Neural progenitor cell (in vitro differentiated cells): ENCODE results near the gene ASAH2. TPM values are rescaled to one million over a fixed set of nuclear protein-coding genes. Genes with fewer than 3 reads are reported as not detected.

Source experiments
- DNase-seq: peaks from one replicate; pipeline ENCODE4 v3.0.0-alpha.2; 2016; ENCODE audit warnings: low spot score
- H2AFZ ChIP-seq: fragments of 200-600 bp; sonication (generic); replicated peaks from 2 replicates; pipeline ENCODE4 v1.6.1; 2016; ENCODE audit warnings: antibody characterized with exemption
- H3F3A ChIP-seq: fragments of 200-600 bp; sonication (generic); 2 replicates; pipeline ENCODE4 v1.6.1; 2016; ENCODE audit warnings: antibody characterized with exemption, low read depth
- H3K27ac ChIP-seq: fragments of 200-600 bp; sonication (generic); 2 replicates; pipeline ENCODE4 v1.5.1; 2016; ENCODE audit warnings: mild to moderate bottlenecking
- H3K27me3 ChIP-seq: fragments of 200-600 bp; sonication (generic); 2 replicates; pipeline ENCODE4 v1.6.1; 2016; ENCODE audit warnings: mild to moderate bottlenecking, moderate library complexity
- H3K36me3 ChIP-seq: fragments of 200-600 bp; sonication (generic); 2 replicates; pipeline ENCODE4 v1.5.1; 2016
- H3K4me1 ChIP-seq: fragments of 200-600 bp; sonication (generic); 2 replicates; pipeline ENCODE4 v1.6.1; 2016; ENCODE audit warnings: mixed run types
- H3K4me2 ChIP-seq: fragments of 200-600 bp; sonication (generic); 2 replicates; pipeline ENCODE4 v1.6.1; 2016
- H3K4me3 ChIP-seq: fragments of 200-600 bp; sonication (generic); 2 replicates; pipeline ENCODE4 v1.5.1; 2016
- H3K79me2 ChIP-seq: fragments of 200-600 bp; sonication (generic); 2 replicates; pipeline ENCODE4 v1.6.1; 2016; ENCODE audit warnings: low read depth
- H3K9ac ChIP-seq: fragments of 200-600 bp; sonication (generic); 2 replicates; pipeline ENCODE4 v1.6.1; 2016
- H3K9me3 ChIP-seq: fragments of 200-600 bp; sonication (generic); 2 replicates; pipeline ENCODE4 v1.5.1; 2016; ENCODE audit warnings: low read depth
- H4K20me1 ChIP-seq: fragments of 200-600 bp; sonication (generic); 2 replicates; pipeline ENCODE4 v1.6.1; 2016; ENCODE audit warnings: low read depth
- H3K27ac Mint-ChIP-seq: 3 replicates; pipeline ENCODE4 v1.8.0; 2021; ENCODE audit warnings: mixed read lengths
- H3K27me3 Mint-ChIP-seq: 2 replicates; pipeline ENCODE4 v1.8.0; 2022; ENCODE audit warnings: low read depth, mild to moderate bottlenecking, inconsistent platforms, moderate library complexity, mixed read lengths; ENCODE audit not compliant: insufficient read depth
- H3K36me3 Mint-ChIP-seq: 3 replicates; pipeline ENCODE4 v1.8.0; 2021; ENCODE audit warnings: mixed read lengths
- H3K4me1 Mint-ChIP-seq: 3 replicates; pipeline ENCODE4 v1.8.0; 2021; ENCODE audit warnings: mixed read lengths
- H3K4me3 Mint-ChIP-seq: 3 replicates; pipeline ENCODE4 v1.8.0; 2021; ENCODE audit warnings: mild to moderate bottlenecking, moderate library complexity, mixed read lengths
- H3K9me3 Mint-ChIP-seq: 3 replicates; pipeline ENCODE4 v1.8.0; 2020; ENCODE audit warnings: mixed read lengths
- EZH2 ChIP-seq: fragments of 200-600 bp; sonication (generic); IDR thresholded peaks from 2 replicates; pipeline ENCODE4 v1.6.1; 2017; ENCODE audit warnings: antibody characterized with exemption, mild to moderate bottlenecking, moderate library complexity
- EZH2phosphoT487 ChIP-seq: fragments of 200-600 bp; sonication (generic); IDR thresholded peaks from 2 replicates; pipeline ENCODE4 v1.6.1; 2017; ENCODE audit warnings: antibody characterized with exemption
- total RNA-seq: library from RNA; depleted of rRNA; stranded (reverse); fragments of >200 nt; gene quantifications from 2 replicates; pipeline ENCODE4 v1.2.3, GENCODE V29; 2015; ENCODE audit warnings: low replicate concordance
- TF ChIP-seq, protein P1 (sequence below): fragments of 200-600 bp; sonication (generic); IDR thresholded peaks from 2 replicates; pipeline ENCODE4 v1.5.1; 2017; ENCODE audit warnings: antibody characterized with exemption, mild to moderate bottlenecking

The ASAH2 gene
- total RNA-seq, 1 donor from 2014 or later = 6.3 TPM

DNA sequence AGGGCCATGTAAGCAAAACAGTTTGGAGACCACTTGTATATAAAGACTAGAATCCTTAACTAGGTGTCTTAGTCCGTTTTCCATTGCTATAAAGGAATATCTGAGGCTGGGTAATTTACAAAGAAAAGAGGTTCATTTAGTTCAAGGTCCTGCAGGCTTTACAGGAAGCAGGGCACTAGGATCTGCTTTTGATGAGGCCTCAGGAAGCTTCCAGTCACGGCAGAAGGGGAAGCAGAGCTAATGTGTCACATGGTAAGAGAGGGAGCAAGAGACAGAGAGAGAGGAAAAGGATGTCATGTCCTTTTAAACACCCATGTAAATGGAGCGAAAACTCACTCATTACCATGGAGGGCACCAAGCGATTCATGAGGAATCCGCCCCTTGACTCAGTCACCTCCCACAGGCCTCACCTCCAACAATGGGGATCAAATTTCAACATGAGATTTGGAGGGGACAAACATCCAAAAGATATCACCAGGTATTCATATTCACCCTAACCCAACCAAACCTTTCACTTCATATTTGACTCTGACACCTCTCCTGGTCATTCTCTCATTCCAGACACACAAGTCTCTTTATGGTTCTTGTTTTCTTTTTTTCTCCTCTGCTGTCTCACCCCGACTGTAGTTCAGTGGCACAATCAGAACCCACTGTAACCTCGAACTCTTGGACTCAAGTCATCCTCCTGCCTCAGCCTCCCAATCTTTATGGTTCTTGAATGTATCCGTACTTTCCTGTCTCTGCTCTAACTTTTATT is 30.1 kb upstream of the ASAH2 start:
- Histone ChIP-seq H3K9ac (no peak overlapping the region), H4K20me1 (no peaks in the 10 kb centered on the region), H3K4me2 (no peak overlapping the region), H3K79me2 (no peaks in the 10 kb centered on the region), H3K4me1 (peaks cover 13% of the 10 kb centered on the region), H2AFZ (no peak overlapping the region), H3F3A (no peaks in the 10 kb centered on the region), H3K27me3 (peaks cover 6% of the 10 kb centered on the region), H3K36me3 (no peaks in the 10 kb centered on the region), H3K9me3 (no peaks in the 10 kb centered on the region), H3K27ac (no peak overlapping the region), H3K4me3 (no peak overlapping the region)
- H3K36me3 Mint-ChIP-seq = no peaks in the 10 kb centered on the region
- H3K9me3 Mint-ChIP-seq = no peaks in the 10 kb centered on the region
- H3K4me1 Mint-ChIP-seq = no peaks in the 10 kb centered on the region
- H3K27ac Mint-ChIP-seq = no peak overlapping the region
- H3K4me3 Mint-ChIP-seq = no peak overlapping the region
- TF ChIP-seq, protein P1, sequence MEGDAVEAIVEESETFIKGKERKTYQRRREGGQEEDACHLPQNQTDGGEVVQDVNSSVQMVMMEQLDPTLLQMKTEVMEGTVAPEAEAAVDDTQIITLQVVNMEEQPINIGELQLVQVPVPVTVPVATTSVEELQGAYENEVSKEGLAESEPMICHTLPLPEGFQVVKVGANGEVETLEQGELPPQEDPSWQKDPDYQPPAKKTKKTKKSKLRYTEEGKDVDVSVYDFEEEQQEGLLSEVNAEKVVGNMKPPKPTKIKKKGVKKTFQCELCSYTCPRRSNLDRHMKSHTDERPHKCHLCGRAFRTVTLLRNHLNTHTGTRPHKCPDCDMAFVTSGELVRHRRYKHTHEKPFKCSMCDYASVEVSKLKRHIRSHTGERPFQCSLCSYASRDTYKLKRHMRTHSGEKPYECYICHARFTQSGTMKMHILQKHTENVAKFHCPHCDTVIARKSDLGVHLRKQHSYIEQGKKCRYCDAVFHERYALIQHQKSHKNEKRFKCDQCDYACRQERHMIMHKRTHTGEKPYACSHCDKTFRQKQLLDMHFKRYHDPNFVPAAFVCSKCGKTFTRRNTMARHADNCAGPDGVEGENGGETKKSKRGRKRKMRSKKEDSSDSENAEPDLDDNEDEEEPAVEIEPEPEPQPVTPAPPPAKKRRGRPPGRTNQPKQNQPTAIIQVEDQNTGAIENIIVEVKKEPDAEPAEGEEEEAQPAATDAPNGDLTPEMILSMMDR = no peak
- no peak for TF ChIP-seq EZH2phosphoT487
- TF ChIP-seq EZH2 = no peak
- H3K27me3 Mint-ChIP-seq = peaks cover 4% of the 10 kb centered on the region
- no peak for DNase-seq

DNA sequence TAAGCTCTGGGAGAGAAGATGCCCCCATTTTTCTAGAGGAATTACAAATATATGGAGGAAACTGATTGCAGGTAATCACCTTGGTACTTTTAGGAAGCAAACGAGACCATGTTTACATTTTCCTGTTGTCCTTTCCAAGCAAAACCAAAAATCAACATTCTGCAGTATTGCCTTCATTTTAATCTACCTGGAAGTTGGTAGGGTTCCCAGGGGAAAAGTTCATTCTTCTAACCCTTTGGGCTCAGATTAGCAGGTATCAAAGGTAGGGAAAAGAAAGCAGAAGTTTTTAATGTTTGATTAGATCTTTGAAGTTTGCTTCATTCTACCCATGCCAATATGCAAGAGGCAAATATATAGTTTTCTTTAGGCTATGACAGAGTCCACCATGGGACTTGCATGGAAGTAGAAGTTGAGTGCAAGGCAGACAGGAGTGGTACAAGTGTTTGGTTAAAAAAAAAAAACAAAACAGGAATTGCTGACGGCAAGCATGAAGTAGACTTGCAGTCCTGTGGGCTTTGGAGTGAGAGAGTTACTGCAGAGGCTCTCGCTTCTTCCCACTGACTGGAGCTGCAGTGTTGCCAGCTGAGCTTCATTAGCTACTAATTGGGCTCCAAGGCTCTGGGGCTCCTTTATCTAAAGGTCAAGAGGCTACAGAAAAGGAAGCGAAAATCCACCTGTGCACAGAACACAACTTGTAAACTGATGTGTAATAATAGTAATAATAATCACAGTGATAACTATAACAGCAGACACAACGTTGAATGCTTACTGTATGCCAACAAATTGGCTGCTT is 28.9 kb upstream of the ASAH2 start:
- H3K27ac Mint-ChIP-seq = no peak overlapping the region
- TF ChIP-seq, protein P1 = no peak
- TF ChIP-seq EZH2 (no peak), EZH2phosphoT487 (no peak)
- Histone ChIP-seq H3K79me2 (no peaks in the 10 kb centered on the region), H3K9me3 (no peaks in the 10 kb centered on the region), H3K9ac (no peak overlapping the region), H3K27me3 (peaks cover 6% of the 10 kb centered on the region), H3K36me3 (no peaks in the 10 kb centered on the region), H2AFZ (no peak overlapping the region), H3K4me2 (no peak overlapping the region), H3K4me1 (peaks cover 13% of the 10 kb centered on the region), H3F3A (no peaks in the 10 kb centered on the region), H3K27ac (no peak overlapping the region), H4K20me1 (no peaks in the 10 kb centered on the region), H3K4me3 (no peak overlapping the region)
- no peaks in the 10 kb centered on the region for H3K36me3 Mint-ChIP-seq
- no peak overlapping the region for H3K4me3 Mint-ChIP-seq
- peaks cover 4% of the 10 kb centered on the region for H3K27me3 Mint-ChIP-seq
- H3K9me3 Mint-ChIP-seq = no peaks in the 10 kb centered on the region
- peak; percentile 6 for DNase-seq
- H3K4me1 Mint-ChIP-seq = no peaks in the 10 kb centered on the region

DNA sequence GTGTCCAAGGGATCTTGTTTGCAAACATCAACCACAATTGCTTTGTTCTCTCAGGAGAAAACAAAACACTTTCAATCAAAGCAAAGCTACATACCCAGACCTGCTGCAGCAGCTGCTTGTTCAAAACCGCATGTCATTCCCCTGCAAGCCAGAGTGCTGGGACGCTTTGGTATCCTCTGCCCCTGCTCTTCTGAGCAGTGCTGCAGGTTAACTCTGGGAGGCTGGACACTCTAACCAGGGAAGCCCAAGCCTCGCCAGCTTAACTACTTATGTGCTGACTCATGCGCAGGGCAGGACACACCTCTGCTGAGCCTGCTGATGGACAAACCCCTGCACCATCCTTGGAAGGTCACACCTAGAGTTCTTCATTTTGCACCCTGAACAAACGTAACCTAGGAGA is 28.2 kb upstream of the ASAH2 start:
- H3K4me1 ChIP-seq = peaks cover 13% of the 10 kb centered on the region
- H3F3A ChIP-seq = no peaks in the 10 kb centered on the region
- no peaks in the 10 kb centered on the region for H3K36me3 ChIP-seq
- Mint-ChIP-seq H3K4me1 (no peaks in the 10 kb centered on the region), H3K9me3 (no peaks in the 10 kb centered on the region), H3K4me3 (no peak overlapping the region), H3K27me3 (peaks cover 4% of the 10 kb centered on the region), H3K27ac (no peak overlapping the region), H3K36me3 (no peaks in the 10 kb centered on the region)
- DNase-seq = peak; percentile 53
- peak overlapping the region; percentile 48 for H2AFZ ChIP-seq
- H3K9ac ChIP-seq = no peak overlapping the region
- H3K79me2 ChIP-seq = no peaks in the 10 kb centered on the region
- no peaks in the 10 kb centered on the region for H4K20me1 ChIP-seq
- H3K27me3 ChIP-seq = peaks cover 6% of the 10 kb centered on the region
- H3K27ac ChIP-seq = no peak overlapping the region
- H3K9me3 ChIP-seq = no peaks in the 10 kb centered on the region
- H3K4me3 ChIP-seq = no peak overlapping the region
- no peak overlapping the region for H3K4me2 ChIP-seq
- TF ChIP-seq, protein P1 = no peak
- no peak for TF ChIP-seq EZH2phosphoT487
- no peak for TF ChIP-seq EZH2
